Fibroblast of skin of left biceps (primary cell): ENCODE results near the gene C16orf92.

Experiments used
- DNase-seq, 2 experiments: peaks; one replicate each; pipeline ENCODE4 v3.0.0-alpha.2; 2013; ENCODE audit warnings: low read depth in 2 of 2

C16orf92 gene, protein sequence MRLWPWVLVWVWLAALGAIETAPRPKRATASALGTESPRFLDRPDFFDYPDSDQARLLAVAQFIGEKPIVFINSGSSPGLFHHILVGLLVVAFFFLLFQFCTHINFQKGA

DNA sequence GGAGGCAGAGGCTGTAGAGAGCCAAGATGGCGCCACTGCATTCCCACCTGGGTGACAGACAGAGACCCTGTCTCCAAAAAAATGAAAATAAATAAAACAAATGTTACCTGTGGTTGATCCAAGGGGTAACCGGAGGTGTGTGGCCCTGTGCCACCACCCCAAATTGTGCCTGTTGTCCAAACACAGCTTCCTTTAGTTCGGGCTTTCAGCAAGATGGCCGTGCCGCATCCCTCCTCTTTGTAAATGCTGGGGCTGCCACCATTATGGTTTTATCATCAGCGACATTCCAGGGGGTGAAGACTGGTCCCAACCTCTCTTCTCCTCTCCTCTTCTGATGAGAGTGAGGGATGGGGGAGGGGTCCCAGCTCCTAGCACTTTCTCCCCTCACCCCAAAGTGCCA, at the start of gene C16orf92:
TSS of gene C16orf92 (plus strand) at position 312 of the 400 bp plus-strand sequence. CDS start 143 bp downstream, outside the sequence.
- no peak for DNase-seq

DNA sequence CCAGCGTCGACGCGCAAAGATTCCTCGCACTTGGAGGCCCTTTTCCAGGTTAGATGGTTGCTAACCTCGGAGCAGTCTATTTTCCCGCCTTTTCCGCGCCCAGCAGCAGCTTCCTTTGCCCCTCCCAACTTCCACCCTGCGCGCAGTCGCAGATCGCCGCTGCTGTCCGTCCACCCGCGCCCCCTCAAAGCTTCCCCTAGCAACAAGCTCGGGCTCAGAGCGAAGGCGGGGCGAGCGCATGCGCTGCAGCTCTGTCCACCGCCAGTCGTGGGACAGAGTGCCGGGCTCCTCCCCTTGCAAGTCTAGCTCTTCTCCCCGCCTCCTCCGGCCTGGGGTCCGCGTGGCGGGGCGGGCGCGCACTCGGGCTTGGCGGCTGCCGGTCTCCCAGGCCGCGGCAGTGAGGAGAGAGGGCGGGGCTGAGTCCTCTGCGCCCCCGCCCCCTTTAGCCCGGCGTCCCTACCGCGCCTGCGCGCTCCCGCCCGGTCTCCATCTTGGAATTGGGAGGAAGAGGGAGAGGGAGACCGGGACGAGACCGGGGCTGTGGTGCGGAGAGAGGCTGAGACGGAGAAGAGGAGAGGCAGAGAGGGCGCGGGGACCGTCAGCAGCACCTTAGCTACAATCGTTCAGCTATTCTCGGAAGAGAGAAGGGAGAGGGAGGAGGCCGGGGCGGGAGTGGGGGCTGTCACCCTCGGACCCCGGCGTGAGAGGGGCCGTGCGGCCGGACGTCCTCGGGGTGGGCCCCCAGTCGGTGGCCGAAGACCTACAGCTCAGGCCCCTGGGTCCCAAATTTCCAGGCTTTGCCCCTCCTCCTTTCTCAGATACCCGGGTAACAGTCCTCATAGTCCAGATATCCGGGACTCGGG, 49.4 kb upstream of the C16orf92 start, which contains the start of gene TAOK2:
TSS of gene TAOK2 (plus strand) at position 485 of the 863 bp plus-strand sequence. CDS start 3,905 bp downstream, outside the sequence.
- peak; percentile 98 to 99 for DNase-seq

DNA sequence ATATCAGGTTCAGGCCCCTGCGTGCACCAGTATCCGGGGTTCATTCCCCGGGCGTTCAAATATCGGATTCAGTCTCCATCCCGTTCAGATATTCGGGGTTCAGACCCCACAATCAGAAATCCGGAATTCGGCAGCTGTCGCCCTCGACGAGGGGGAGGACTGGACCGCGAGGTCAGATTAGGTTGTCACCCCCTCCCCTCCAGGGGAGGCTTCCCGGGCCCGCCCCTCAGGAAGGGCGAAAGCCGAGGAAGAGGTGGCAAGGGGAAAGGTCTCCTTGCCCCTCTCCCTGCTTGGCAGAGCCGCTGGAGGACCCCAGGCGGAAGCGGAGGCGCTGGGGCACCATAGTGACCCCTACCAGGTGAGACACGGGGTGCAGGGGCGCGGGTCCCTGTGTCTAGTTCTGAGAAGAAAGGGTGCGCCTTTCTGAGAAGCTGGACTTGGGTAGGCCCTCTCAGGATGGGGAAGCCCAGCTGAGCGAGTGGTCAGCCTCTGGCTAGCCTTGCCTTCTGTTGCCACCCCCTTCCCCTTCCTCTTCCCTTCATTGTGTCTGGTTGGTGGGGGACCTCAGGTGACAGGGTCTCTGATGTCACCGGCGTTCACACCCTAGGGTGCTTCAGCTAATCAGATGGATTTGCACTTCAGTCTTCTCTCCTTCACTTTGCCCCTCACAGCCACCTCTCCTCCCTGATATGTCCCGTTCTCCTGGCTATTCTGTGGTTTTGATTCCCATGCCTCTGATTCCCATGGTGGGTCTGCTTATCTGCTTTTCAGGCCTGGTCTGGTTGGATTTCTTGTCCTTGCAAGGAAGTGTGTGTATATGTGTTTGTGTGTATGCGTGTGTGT, 48.5 kb upstream of the C16orf92 start:
- no peak for DNase-seq

DNA sequence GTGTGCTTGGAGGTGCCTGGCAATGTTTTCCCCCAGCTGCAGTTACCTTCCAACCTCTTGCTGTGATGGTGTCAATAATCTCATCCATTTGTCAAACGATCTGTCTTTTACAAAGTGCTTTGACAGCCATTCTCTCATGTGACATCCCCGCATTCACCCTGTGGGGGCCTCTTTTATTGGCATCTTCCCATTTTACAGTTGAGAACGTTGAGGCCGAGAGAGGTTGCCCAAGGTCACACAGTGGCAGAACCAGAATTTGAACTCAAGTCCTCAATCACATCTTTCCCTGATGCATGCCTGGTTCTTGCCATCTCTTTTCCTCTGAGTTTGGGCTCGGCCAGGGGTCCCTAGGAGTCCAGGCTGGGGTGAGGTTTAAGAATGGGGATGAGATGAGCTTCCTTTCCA, 47.9 kb upstream of the C16orf92 start:
- no peak for DNase-seq

DNA sequence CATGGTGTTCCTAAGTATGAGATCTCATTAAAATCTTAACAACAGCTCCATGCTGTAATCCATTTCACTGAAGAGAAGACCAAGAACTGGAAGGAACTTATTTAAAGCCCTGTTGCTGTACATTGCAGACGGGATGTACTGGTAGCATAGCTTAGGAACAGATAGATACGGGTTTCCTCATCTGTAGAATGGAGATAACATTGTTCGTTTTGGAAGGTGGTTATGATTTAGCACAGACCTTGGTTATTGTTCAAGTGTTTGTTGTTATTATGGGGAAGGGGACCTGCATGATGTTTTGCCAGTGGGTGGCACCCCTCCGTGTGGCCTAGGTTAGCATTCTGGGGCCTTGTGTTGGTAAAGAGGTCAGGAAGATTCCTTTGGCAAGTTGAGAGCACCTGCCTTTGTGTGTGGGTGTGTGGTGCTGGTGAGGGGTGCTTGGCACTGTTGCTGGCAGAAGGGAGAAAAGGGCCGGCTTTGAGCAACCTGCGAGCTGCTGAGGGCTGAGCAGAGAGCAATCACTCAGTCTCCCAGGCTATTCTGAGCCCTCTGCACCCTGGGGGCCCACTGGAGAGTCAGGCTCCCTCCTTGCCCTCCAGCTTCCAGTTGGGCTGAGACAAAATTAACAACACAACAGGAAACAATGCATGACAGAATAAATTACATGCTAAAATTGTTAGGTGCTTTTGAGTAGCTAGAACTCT, 47.0 kb upstream of the C16orf92 start:
- no peak for DNase-seq

DNA sequence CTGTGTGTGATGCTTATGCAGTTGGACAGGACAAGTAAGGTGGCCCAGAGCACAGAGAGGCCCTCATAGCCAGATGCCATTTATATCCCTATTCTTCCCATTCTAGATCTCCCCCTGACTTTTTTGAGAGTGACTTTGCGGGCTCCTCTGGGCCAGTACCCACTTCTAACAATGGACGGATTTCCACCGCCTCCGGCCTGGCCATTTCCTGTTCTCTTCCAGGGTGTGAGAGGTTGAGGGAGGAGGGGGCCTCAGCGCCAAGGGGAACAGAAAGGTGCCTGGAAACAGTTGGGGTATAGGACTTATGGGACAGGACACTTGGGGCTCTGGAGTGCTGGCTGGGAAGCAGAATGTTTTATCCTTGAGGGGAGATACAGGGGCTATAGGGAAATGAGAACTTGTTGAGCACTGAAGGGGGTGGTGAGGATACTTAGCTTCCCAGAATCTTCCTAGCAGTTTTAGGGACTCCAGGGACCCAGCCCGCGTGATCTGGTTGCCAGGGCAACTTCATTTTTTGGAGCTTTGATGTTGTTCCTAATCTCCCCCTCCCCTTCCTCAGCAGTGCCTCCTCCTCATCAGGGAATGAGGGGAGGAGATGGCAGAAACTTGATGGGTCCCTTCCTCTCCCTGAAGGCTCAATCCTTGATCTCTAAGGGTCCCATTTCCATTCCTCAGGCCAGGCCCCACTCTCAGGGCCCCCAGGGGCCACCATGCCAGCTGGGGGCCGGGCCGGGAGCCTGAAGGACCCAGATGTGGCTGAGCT, 45.8 kb upstream of the C16orf92 start:
- no peak for DNase-seq

DNA sequence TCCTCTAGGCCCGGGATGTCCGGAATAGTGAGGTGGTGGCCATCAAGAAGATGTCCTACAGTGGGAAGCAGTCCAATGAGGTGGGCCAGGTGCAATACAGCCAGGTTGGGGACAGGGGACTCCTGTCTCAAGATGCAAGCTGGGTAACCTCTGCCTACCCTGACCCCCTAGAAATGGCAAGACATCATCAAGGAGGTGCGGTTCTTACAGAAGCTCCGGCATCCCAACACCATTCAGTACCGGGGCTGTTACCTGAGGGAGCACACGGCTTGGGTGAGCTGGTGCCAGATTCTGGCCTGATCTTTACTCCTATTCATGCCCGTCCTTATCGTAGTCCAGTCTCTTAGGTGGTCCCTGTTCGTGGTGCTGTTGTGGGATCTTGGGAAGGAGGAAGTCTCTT, 44.9 kb upstream of the C16orf92 start:
- no peak for DNase-seq

DNA sequence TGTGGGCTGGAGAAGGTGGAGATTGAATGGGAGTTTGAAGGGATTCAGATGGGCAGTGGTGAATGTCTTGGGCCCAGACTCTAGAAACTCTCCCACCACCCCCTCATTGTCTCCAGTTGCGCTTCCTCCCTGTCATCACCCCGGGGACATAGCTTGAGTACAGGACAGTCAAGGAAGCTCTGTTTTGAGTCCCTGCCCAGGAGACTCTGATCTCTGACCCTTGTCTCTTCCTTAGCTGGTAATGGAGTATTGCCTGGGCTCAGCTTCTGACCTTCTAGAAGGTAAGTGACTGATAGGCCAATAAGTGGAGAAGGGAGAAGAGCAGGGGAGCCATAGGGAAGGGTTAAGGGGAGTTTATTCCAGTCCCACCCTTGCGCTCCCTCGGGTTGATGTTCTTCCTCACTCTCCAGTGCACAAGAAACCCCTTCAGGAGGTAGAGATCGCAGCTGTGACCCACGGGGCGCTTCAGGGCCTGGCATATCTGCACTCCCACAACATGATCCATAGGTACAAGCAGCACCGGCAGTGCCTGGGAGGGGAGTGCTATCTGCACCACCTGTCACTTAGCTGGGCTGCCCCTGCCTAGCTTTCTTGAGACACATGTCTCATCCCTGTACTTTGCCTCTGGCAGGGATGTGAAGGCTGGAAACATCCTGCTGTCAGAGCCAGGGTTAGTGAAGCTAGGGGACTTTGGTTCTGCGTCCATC, 44.3 kb upstream of the C16orf92 start:
- DNase-seq, result no peak

DNA sequence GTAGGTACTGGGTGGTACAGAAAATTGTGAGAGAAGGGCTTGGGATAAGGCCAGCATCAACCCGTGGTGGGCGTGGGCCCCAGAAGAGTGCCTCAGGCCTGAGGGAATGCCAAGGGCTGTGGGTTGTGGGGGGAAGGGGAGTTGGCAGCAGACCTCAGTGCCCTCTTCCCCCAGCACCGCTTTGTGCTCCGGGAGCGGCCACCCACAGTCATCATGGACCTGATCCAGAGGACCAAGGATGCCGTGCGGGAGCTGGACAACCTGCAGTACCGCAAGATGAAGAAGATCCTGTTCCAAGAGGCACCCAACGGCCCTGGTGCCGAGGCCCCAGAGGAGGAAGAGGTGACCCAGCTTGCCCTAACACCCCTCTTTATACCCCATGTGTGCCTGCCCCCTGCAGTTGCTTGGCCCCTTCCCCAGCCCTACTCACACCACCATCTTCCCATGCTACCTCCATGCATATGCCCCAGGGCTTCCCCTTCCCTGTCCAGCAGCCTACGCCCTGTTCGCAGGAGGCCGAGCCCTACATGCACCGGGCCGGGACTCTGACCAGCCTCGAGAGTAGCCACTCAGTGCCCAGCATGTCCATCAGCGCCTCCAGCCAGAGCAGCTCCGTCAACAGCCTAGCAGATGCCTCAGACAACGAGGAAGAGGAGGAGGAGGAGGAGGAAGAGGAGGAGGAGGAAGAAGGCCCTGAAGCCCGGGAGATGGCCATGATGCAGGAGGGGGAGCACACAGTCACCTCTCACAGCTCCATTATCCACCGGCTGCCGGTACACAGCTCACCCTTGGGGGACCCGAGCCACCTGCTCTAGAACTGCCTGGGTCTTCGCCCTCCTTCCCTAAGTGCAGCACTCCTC, 40.2 kb upstream of the C16orf92 start:
- DNase-seq, result no peak

DNA sequence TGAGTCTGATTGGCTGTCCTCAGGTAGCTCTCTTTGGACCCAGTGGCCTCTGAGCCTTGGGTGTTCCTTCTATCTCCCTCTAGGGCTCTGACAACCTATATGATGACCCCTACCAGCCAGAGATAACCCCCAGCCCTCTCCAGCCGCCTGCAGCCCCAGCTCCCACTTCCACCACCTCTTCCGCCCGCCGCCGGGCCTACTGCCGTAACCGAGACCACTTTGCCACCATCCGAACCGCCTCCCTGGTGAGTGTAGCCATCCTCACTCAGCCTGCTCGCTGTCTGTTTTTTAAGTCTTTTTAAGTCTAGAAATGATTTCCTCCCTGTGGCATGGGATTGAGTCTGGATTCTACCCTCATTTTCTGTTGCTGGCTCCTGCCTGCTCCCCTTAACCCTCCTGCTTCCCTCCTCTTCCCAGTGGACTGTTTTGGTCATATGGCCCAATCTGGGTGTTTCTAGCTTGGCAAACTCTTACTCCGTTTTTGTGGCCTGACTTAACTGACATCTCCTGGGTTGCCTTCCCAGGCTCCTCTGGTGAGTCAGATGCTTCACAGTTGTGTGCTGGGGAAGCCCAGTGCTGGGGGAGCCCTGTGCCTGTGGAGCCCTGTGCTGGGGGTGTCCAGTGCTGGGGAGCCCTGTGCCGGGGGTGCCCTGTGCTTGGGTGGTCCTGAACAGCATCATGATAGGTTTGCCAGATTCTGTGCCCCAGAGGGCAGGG, 39.4 kb upstream of the C16orf92 start:
- no peak for DNase-seq

DNA sequence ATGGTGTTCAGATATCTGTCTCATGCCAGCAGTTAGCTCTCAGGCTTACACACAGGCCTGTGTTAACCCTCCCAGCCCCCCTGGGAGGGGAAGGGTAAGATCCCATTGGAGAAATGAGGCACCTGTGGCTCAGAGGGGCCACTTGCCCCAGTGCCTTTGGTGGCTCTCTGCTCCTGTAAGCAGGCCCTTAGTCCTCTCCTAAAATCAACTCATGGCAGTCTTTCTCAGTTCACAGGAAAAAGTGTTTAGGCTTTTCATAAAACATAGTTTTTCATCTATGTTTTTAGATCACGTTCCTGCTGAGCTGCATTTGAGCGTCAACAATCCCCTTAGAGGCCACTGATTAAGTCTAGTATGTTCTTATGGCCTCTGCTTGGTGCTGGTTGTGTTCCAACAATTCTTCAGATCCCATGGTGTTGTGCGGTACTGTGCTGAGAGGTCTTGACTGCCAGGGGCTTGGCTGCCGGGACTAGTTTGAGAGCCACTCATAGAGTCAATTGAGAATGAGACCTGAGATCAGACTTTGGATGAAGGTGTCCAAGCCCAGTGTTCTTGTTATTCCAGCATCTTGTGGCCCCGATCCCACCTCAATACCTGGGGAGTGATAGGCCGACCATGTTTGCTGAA, 38.7 kb upstream of the C16orf92 start:
- no peak for DNase-seq

DNA sequence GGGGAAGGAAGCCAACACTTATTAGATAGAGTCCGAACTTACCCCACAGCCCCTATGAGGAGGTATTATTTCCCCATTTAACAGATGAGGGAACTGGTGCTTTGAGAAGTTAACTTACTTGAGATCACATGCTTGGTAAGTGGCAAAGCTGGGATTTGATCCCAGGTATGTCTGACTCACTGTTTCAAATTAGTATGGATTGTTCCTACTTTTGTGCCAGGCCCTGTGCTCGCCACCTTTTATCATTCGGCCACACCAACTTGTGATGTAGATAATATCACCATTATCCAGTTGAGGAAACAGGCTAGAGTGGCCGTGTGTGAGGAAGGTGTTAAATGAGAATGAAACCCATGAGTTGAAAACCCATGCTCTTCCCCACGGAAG, 38.2 kb upstream of the C16orf92 start:
- no peak for DNase-seq

DNA sequence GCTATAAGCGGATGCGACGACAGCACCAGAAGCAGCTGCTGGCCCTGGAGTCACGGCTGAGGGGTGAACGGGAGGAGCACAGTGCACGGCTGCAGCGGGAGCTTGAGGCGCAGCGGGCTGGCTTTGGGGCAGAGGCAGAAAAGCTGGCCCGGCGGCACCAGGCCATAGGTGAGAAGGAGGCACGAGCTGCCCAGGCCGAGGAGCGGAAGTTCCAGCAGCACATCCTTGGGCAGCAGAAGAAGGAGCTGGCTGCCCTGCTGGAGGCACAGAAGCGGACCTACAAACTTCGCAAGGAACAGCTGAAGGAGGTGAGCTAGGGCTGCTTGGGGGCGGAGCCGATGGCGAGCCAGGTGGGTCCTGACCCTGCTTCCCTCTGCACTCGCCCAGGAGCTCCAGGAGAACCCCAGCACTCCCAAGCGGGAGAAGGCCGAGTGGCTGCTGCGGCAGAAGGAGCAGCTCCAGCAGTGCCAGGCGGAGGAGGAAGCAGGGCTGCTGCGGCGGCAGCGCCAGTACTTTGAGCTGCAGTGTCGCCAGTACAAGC, 37.7 kb upstream of the C16orf92 start:
- DNase-seq, result no peak

DNA sequence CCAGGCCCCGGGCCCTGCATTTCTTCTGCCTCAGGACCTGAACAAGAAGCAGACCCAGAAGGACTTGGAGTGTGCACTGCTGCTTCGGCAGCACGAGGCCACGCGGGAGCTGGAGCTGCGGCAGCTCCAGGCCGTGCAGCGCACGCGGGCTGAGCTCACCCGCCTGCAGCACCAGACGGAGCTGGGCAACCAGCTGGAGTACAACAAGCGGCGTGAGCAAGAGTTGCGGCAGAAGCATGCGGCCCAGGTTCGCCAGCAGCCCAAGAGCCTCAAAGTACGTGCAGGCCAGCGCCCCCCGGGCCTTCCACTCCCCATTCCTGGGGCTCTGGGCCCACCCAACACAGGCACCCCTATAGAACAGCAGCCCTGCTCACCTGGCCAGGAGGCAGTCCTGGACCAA, 36.8 kb upstream of the C16orf92 start:
- DNase-seq, result no peak

DNA sequence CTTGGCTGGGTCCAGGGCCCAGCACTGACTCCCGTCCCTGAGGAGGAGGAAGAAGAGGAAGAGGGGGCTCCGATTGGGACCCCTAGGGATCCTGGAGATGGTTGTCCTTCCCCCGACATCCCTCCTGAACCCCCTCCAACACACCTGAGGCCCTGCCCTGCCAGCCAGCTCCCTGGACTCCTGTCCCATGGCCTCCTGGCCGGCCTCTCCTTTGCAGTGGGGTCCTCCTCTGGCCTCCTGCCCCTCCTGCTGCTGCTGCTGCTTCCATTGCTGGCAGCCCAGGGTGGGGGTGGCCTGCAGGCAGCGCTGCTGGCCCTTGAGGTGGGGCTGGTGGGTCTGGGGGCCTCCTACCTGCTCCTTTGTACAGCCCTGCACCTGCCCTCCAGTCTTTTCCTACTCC, 36.1 kb upstream of the C16orf92 start:
- DNase-seq, result no peak

DNA sequence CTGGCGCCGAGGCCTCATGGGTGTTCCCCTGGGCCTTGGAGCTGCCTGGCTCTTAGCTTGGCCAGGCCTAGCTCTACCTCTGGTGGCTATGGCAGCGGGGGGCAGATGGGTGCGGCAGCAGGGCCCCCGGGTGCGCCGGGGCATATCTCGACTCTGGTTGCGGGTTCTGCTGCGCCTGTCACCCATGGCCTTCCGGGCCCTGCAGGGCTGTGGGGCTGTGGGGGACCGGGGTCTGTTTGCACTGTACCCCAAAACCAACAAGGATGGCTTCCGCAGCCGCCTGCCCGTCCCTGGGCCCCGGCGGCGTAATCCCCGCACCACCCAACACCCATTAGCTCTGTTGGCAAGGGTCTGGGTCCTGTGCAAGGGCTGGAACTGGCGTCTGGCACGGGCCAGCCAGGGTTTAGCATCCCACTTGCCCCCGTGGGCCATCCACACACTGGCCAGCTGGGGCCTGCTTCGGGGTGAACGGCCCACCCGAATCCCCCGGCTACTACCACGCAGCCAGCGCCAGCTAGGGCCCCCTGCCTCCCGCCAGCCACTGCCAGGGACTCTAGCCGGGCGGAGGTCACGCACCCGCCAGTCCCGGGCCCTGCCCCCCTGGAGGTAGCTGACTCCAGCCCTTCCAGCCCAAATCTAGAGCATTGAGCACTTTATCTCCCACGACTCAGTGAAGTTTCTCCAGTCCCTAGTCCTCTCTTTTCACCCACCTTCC, 35.5 kb upstream of the C16orf92 start:
- DNase-seq, result no peak

DNA sequence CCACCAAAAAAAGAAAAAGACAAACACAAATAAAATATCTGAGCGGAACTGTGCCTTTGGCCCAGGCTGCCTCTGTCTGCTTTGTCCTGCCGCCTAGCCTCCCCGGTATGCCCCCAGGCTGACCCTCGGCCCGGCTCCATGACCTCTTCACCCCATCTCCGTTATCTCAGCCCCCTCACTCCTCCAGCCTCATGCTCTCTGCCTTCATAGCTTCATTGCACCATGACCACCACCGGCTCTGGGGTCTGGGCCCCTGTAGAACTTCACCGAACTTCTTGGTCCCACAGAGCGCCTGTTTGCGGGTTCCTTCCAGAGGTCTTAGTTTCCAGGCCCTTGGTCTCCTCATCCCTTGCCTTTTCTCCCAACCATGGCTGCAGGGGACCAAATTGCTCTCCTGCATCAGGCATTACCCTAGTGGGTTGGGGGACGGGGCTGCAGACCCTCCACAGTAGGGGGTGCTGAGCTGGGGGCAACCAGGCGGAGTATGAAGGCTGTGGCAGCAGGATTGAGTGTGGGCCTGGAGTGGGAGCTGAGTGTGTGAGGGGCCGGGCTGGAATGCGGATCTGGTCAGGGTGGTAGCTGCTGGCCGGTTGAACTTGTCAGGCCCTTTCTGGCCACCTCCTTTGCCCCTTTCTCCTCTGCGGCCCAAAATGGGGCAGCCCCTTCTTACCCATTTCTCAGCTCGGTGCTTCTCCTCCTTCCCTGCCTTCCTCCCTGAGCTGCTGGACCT, 34.5 kb upstream of the C16orf92 start:
- DNase-seq, result no peak
